ENCODE data around the gene ARID1B. TPM values are rescaled to one million over a fixed set of nuclear protein-coding genes. Genes with fewer than 3 reads are reported as not detected.

The ARID1B gene
- total and polyA plus RNA-seq, 2 of the 13 experiments (the other 11 are each of a cell fraction or from before 2014, with no cell fraction given), result 20.1 to 32.6 TPM

GRCh38 chr6:157066781-157067491 is 289.8 kb downstream of the ARID1B start:
- peaks cover 5% of the 10 kb centered on the region for H3K79me2 ChIP-seq (ENCODE audit: insufficient read depth, low read length)
- ChIA-PET CTCF (ENCODE audit: low intra/inter-chr PET ratio, low total read pairs) (no interaction called here), POLR2A (no interaction called here)
- BruUV-seq (replicated peaks), result no TSS peak
- intact Hi-C loops (cut with micrococcal nuclease; ENCODE audit: unreplicated experiment), result no loop called here
- H3K27me3 ChIP-seq (ENCODE audit: control insufficient read depth in 1 of 2, insufficient read depth in 2 of 2, low read length in 2 of 2), result no peaks in the 10 kb centered on the region
- H3K9me3 ChIP-seq (ENCODE audit: low read length), result no peaks in the 10 kb centered on the region
- DNase-seq (ENCODE audit: low spot score) (peak; percentile 35), ATAC-seq (peak; percentile 73), FAIRE-seq (no peak)
- no peaks in the 10 kb centered on the region for H4K20me1 ChIP-seq (ENCODE audit: insufficient read depth, low read length)
- H3K4me2 ChIP-seq (ENCODE audit: low read depth, low read length), result peak overlapping the region; percentile 22
- no peak overlapping the region for H2AFZ ChIP-seq (ENCODE audit: low read length)
- H3K4me1 ChIP-seq (ENCODE audit: insufficient read depth, low read length), result peaks cover 50% of the 10 kb centered on the region
- H3K36me3 ChIP-seq (replicated peaks in 1 of 2; ENCODE audit: control insufficient read depth in 1 of 2, insufficient read depth in 2 of 2, low read length in 2 of 2), result peaks cover 2 to 5% of the 10 kb centered on the region in 2 experiments; a peak in 2 of 5 replicates
- peak overlapping the region; percentile 31 for H3K27ac ChIP-seq (ENCODE audit: extremely low read length, insufficient read depth, low read length)
- no peak overlapping the region for H3K9ac ChIP-seq (ENCODE audit: insufficient read depth, low read depth, low read length)
- 94% methylated on average over 6 of the region's 6 CpGs for WGBS (ENCODE audit: low lambda C conversion rate)
- in situ Hi-C loops (cut with HindIII; ENCODE audit: extremely low pct_ligation_motif_present, low pct_unique_long_range_greater_than_20kb), result no loop called here
- no peak overlapping the region for H3K4me3 ChIP-seq (replicated peaks in 1 of 3; ENCODE audit: insufficient read depth in 1 of 3, low read depth in 2 of 3, low read length in 3 of 3)
- TF ChIP-seq, protein P1, sequence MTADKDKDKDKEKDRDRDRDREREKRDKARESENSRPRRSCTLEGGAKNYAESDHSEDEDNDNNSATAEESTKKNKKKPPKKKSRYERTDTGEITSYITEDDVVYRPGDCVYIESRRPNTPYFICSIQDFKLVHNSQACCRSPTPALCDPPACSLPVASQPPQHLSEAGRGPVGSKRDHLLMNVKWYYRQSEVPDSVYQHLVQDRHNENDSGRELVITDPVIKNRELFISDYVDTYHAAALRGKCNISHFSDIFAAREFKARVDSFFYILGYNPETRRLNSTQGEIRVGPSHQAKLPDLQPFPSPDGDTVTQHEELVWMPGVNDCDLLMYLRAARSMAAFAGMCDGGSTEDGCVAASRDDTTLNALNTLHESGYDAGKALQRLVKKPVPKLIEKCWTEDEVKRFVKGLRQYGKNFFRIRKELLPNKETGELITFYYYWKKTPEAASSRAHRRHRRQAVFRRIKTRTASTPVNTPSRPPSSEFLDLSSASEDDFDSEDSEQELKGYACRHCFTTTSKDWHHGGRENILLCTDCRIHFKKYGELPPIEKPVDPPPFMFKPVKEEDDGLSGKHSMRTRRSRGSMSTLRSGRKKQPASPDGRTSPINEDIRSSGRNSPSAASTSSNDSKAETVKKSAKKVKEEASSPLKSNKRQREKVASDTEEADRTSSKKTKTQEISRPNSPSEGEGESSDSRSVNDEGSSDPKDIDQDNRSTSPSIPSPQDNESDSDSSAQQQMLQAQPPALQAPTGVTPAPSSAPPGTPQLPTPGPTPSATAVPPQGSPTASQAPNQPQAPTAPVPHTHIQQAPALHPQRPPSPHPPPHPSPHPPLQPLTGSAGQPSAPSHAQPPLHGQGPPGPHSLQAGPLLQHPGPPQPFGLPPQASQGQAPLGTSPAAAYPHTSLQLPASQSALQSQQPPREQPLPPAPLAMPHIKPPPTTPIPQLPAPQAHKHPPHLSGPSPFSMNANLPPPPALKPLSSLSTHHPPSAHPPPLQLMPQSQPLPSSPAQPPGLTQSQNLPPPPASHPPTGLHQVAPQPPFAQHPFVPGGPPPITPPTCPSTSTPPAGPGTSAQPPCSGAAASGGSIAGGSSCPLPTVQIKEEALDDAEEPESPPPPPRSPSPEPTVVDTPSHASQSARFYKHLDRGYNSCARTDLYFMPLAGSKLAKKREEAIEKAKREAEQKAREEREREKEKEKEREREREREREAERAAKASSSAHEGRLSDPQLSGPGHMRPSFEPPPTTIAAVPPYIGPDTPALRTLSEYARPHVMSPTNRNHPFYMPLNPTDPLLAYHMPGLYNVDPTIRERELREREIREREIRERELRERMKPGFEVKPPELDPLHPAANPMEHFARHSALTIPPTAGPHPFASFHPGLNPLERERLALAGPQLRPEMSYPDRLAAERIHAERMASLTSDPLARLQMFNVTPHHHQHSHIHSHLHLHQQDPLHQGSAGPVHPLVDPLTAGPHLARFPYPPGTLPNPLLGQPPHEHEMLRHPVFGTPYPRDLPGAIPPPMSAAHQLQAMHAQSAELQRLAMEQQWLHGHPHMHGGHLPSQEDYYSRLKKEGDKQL (CRISPR knock-in tag; IDR thresholded peaks at IDR 0.05; ENCODE audit: low read depth), result no peak
- TF ChIP-seq ZNF749 (CRISPR knock-in tag; IDR thresholded peaks at IDR 0.05; ENCODE audit: borderline replicate concordance) (no peak), MXI1 (IDR thresholded peaks at IDR 0.05; ENCODE audit: borderline replicate concordance, low read depth, low read length) (no peak), ZNF441 (CRISPR knock-in tag; IDR thresholded peaks at IDR 0.05; ENCODE audit: borderline replicate concordance) (0 out of 2 replicates have a peak, but pooled peaks have one; percentile 19), ZKSCAN5 (CRISPR knock-in tag; IDR thresholded peaks at IDR 0.05) (peak; percentile 53; the same call in 1 of the 2 replicates), HNF4A (CRISPR knock-in tag; IDR thresholded peaks at IDR 0.05) (0 out of 2 replicates have a peak, but pooled peaks have one; percentile 39), FOXP4 (CRISPR knock-in tag; IDR thresholded peaks at IDR 0.05) (no peak), NR1H2 (CRISPR knock-in tag; IDR thresholded peaks at IDR 0.05; ENCODE audit: borderline replicate concordance, low read depth) (no peak)
- TF ChIP-seq, protein P2, sequence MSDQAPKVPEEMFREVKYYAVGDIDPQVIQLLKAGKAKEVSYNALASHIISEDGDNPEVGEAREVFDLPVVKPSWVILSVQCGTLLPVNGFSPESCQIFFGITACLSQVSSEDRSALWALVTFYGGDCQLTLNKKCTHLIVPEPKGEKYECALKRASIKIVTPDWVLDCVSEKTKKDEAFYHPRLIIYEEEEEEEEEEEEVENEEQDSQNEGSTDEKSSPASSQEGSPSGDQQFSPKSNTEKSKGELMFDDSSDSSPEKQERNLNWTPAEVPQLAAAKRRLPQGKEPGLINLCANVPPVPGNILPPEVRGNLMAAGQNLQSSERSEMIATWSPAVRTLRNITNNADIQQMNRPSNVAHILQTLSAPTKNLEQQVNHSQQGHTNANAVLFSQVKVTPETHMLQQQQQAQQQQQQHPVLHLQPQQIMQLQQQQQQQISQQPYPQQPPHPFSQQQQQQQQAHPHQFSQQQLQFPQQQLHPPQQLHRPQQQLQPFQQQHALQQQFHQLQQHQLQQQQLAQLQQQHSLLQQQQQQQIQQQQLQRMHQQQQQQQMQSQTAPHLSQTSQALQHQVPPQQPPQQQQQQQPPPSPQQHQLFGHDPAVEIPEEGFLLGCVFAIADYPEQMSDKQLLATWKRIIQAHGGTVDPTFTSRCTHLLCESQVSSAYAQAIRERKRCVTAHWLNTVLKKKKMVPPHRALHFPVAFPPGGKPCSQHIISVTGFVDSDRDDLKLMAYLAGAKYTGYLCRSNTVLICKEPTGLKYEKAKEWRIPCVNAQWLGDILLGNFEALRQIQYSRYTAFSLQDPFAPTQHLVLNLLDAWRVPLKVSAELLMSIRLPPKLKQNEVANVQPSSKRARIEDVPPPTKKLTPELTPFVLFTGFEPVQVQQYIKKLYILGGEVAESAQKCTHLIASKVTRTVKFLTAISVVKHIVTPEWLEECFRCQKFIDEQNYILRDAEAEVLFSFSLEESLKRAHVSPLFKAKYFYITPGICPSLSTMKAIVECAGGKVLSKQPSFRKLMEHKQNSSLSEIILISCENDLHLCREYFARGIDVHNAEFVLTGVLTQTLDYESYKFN (CRISPR knock-in tag; conservative IDR thresholded peaks at IDR 0.05), result peak; percentile 61
- TF ChIP-seq, protein P3, sequence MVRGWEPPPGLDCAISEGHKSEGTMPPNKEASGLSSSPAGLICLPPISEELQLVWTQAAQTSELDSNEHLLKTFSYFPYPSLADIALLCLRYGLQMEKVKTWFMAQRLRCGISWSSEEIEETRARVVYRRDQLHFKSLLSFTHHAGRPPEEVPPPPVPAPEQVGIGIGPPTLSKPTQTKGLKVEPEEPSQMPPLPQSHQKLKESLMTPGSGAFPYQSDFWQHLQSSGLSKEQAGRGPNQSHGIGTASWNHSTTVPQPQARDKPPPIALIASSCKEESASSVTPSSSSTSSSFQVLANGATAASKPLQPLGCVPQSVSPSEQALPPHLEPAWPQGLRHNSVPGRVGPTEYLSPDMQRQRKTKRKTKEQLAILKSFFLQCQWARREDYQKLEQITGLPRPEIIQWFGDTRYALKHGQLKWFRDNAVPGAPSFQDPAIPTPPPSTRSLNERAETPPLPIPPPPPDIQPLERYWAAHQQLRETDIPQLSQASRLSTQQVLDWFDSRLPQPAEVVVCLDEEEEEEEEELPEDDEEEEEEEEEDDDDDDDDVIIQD (CRISPR knock-in tag; IDR thresholded peaks at IDR 0.05; ENCODE audit: low read depth), result peak; percentile 68; the same call in 1 of the 2 replicates
